Stomach (tissue), 4 donors: Measurements from ENCODE around the gene RPS24.

Experiments used
- CTCF ChIP-seq, 7 experiments: fragments of 450-650 bp in 4 of 7; fragments of 200-600 bp in 3 of 7; sonication (generic) in 3 of 7; IDR thresholded peaks; one replicate each; pipeline ENCODE4 v1.5.1; 2016 to 2019; ENCODE audit warnings: antibody characterized with exemption in 7 of 7, control low read depth in 2 of 7, mild to moderate bottlenecking in 1 of 7
- EP300 ChIP-seq: sonication (generic); formaldehyde crosslinking; IDR thresholded peaks from one replicate; pipeline ENCODE4 v1.6.1; 2017; ENCODE audit warnings: antibody characterized with exemption
- POLR2A ChIP-seq, 4 donors: fragments of 450-650 bp; IDR thresholded peaks; one replicate each; pipeline ENCODE4 v1.6.1; 2016; ENCODE audit warnings: antibody characterized with exemption in 4 of 4, control low read depth in 2 of 4, mild to moderate bottlenecking in 1 of 4, moderate library complexity in 1 of 4
- POLR2AphosphoS5 ChIP-seq, 3 donors: sonication (generic); formaldehyde crosslinking; IDR thresholded peaks; one replicate each; pipeline ENCODE4 v1.6.1; 2016; ENCODE audit warnings: antibody characterized with exemption in 3 of 3

GRCh38 chr10:78063236-78063635 is 29.6 kb downstream of the RPS24 start:
- TF ChIP-seq POLR2A (IDR thresholded peaks at IDR 0.05) (no peak), CTCF (IDR thresholded peaks at IDR 0.05) (no peak), EP300 (no peak), POLR2AphosphoS5 (IDR thresholded peaks at IDR 0.05) (no peak)
